GM19467 (cell line): ENCODE results near the gene NDFIP2.

Experiments used
- ATAC-seq: cut with Tn5 transposase; IDR thresholded peaks from one replicate; pipeline ENCODE4 v1.9.1; 2021; ENCODE audit warnings: mild to moderate bottlenecking, moderate library complexity; ENCODE audit not compliant: unreplicated experiment

Gene NDFIP2

DNA sequence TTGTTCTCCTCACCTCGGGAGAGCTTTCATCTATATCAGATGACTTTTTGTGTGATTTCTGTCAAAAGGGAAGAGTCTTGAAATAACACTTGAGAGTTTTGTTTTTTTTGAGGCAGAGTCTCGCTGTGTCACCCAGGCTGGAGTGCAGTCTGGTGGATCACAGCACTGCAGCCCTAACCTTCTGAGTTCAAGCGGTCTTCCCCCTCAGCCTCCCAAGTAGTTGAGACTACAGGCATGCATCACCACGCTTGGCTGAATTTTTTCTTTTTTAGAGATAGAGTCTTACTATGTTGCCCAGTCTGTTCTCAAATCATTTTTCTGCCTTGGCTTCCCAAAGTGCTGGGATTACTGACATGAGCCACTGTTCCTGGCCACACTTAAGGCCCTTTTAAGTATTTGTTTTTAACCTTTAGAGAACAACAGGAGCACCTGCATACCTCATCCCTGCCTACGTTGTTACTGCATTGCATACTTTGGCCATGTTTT is 11.4 kb downstream of the NDFIP2 start:
- no peak for ATAC-seq

DNA sequence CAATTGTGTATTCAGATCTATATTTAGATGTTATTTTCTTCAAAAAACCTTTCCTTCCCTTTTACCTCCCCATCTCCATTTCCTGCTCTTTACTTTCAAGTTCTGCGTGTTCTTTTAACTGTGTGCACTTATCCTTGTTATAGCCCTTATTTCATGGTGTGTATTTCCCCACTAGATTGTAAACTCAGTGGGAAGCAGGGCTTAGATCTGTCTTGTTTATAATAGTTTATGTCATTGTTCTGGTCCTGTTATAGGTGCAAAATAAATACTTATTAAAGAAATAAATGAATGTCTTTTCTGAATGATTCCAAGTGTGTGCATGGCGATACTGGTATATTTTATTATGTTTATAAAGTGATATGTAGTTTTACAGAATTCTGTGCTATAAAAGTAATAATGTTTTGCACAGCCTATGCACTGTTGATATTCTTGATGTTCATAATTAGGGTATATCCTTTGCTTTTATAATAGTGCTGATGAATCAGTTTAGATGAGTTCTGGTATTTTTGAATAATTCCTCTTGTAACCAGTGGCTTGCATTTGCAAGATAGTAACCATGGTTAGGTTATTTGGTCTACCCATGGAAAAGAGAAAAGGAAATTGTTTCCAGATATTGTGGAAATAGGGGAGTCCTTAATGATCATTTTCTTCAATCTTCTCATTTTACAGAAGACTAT is 12.1 kb downstream of the NDFIP2 start:
- ATAC-seq: no peak

DNA sequence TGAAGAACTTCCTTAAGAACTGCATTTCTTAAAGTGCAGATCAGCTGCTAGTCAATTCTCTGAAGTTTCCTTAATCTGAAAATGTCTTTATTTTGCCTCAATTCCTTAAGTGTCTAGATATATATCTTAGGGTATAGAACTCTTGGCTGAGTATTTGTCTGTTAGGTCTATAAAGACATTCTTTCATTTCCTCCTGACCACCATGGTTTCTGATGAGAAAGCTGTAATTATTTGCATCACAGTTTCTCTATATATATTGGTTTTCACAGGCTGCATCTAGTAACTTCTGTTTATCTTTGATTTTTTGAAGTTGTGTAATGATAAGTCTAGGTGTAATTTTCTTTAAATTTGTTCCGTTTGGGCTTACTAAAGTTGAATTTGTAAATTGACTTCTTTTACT is 15.2 kb downstream of the NDFIP2 start:
- ATAC-seq: peak; percentile 78

DNA sequence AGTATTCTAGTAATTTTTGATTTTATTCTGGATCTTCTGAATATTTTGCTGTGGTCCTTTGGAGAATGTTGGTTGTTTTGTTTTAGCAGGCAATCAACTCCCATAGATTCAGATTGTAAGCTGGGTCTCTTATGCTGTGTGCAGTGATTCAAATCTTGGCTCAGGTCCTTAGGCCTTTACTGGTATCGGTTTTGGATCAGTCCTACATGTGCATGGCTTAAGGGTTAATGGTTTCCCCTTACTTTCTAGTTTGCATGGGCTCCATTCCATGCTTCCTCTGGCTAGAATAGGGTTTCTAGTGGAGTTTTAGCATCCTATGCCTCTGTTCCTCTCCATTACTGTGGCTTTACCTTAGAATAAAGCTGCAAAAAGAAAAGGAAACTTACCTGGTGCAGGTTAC is 16.1 kb downstream of the NDFIP2 start:
- ATAC-seq: no peak

DNA sequence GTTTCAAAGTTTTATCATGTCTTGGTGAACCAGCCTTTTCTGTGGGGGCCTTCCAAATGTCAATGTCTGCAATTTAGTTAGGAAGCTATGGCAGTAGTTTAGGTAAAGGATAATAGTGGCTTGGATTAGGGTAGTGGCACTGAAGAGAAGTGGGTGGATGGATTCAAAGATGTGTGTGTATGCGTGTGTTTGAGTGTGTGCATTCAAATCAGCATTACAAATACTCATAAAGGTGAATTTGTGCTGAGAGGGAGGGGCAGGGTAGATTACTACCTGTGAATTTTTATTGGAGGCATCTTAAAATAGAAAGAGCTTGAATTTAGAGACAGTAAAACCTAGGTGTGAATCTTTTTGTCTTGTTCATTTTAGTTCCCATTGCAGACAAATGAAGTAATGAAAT is 16.9 kb downstream of the NDFIP2 start:
- ATAC-seq: no peak

DNA sequence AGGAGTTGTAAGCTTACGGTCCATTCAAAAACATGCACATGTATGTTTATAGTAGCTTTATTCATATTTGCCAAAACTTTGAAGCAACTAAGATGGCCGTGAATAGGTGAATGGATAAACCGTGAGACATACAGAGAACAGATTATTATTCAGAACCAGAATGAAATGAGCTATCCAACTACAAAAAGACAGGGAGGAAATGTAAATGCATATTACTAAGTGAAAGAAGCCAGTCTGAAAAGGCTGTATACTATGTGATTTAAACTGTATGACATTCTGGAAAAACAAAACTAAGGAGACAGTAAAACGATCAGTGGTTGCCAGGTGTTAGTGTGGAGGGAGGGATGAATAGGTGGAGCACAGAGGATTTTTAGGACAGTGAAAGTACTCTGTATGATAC is 19.9 kb downstream of the NDFIP2 start:
- ATAC-seq: no peak

DNA sequence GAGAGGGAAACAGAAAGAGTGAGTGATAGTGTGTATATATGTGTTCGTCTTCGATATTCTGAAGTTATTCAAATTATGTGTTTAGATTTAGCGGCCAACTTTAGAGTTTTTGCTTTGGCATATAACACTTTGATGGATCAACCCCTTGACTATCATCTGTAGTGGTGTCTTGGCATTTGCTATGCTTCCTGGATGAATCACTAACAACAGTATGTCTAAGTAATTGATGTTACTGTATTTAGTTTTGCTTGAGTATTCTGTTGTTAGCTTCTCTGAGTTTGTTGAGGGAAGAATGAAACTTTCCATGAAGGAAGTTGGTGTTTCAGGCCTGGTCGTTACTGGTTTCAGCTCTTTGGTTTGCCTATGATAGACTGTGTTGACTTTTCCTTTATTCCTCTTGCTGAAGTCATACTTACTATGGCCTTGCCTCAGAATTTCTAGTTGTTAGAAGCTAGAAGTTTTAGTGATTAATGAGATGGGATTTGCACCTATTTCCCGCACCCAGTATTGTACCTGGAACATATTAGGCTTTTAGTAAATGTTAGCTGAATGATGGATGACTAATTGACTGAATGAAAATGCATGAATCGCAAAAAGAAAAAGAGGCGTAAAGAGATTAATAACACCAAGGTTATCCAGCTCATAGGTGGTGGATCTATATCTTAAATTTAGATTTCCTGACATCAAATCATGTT is 20.7 kb downstream of the NDFIP2 start:
- no peak for ATAC-seq

DNA sequence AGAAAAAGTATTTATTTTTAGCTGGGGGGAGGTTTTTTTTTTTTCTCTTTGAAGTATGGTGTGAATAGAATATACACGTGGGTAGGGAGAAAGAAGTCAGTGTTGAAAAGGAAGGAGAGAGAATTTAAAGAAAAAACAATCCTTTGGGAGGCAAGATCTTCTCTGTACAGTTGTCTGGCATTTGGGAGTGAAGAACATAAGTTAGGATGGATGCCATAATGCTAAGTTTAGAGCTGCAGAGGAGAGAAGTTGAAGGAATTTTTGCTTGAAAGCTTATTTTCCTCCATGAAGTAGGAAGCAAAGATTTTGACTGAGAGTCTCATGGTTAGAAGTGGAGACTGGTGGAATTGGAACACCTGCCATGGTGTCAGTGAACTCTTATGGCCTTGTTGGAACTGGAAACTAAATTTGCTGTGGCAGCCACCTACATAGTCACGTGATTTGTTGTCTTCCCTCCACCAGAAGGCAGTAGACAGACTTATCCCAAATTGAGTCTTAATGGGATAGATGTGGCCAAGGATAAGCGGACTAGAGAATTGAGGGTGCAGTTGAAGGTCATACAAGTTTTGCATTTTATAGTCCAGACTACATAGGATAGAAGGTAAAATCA is 22.0 kb downstream of the NDFIP2 start:
- no peak for ATAC-seq

DNA sequence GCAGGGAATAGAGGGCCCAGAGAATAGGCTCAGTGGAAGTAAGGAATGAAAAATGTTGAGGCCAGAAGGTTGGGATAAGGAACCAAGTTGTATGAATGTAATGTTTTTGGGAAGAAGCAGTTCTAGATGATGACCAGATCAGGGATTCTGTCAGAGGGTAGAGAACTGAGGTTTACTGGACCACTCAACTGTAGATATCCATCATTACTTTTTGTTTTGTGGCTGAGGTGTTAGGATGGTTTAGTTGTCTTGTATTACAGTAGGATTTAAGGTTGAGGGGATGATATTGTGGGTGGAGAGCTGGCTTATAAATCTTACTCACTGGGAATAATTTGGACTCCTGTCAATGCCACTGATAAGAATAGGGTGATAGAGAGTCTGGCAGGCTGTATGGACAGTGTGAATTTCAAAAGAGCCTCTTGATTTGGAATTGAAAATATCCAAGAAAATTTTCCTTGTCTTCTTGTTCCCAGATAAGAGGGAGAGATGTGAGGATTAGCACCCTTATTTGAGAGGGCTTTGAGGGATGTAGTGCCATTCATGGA is 22.6 kb downstream of the NDFIP2 start:
- no peak for ATAC-seq

DNA sequence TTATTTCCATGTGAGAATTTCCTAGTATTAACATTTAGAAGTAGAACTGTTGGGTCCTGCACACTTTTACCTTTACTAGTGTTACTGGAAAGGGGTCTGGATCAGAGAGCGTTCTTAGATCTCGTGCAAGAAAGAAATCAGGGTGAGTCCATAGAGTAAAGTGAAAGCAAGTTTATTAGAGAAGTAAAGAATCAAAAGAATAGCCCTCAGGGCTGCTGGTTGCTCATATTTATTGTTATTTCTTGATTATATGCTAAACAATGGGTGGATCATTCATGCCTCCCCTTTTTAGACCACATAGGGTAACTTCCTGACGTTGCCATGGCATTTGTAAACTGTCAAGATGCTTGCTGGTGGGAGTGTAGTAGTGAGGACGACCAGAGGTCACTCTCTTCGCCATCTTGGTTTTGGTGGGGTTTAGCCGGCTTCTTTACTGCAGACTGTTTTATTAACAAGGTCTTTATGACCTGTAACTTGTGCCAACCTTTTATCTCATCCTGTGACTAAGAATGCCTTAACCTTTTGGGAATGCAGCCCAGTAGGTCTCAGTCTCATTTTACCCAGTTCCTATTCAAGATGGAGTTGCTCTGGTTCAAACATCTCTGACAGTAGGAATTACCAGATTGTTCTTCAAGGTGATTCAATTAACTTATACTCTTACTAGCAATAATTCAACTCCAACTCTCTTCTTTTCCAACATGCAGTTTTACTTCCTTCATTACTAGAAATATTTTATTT is 27.4 kb downstream of the NDFIP2 start:
- ATAC-seq: no peak

DNA sequence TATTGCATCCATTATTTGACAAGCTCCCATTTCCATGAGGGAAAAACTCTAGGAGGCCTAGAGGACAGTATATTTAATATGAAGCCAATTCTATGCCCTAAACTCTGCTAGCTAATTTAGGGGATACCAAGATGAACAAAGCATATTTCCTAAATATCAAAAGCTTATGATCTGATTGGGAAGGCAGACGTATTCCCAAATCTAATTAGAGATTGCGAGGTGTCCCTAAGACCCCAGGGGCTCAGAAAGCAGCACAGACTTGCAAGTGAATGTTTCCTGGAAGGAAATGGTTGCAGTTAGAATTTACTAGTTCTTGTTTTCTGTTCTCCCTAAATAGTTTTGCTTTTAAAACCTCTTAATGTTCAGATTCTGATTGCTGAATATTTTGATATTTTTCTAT is 30.7 kb downstream of the NDFIP2 start:
- no peak for ATAC-seq

DNA sequence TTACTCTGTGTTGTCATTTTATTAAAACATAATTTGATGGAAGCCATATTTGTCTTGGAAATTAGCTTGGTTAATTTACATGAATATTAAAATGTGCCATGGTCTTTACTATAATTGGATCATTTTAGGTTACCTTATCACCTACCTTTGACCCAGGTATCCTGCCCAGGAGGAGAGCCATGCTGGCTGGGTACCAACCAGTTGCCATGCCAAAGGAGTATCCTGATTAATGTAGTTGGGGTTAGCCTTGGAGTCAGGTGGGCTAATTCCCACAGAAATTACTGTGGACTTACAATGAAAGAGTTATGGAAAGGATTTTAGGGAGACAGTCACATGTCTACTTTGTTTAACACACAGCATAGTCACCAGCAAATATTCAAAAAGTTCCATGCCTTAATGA is 32.0 kb downstream of the NDFIP2 start:
- no peak for ATAC-seq

DNA sequence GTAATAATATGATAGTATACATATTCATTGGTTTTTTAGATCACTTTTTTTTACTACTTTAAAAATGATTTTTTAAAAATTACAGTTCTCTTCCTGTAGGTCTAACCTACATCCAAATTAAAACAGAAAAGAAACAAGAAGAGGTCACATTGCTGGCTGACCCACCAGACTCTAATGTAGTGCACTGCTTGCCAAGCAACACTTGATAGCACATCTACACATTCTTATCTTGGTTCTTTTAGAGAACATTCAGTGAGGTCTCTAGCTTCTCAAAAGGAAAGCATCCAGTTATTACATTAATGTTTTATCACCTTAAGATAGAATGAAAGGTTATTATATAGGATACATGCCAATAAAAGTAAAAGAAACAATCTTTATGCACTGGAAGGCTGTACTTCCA is 35.6 kb downstream of the NDFIP2 start:
- ATAC-seq: no peak

DNA sequence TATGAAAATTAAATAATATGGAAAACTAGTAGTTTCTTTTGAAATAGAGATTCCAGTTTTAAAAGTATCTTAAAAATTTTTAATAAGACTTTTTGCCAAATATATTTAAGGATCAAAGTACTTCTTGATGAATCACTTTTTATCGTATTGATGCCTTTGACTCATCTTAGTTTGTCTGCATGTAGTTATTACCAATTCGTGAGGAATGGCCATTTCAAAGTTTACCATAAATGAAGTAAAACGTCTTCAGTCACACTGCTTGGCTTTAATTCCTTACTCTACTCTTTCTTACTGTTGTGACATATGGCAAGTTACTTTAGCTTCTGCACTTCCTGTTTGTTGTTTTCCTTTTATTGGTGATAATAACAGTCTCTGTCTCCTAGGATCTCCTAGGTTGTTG is 38.3 kb downstream of the NDFIP2 start:
- no peak for ATAC-seq

DNA sequence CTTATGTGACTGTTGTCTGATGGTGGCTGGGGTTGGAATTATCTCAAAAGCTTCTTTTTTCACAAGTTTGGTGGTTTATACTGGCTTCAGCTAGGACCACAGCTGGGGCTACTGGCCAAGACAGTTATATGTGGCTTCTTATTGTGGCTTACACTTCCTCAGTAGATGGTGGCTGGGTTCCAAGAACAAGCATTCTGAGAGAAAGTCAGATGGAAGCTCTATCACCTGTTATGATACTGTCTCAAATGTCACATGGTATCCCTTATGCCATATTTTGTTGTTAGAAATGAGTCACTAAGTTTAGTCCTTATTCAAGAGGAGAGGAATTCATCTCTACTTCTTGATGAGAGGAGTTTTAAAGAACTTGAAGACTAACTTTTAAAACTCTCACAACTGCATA is 41.6 kb downstream of the NDFIP2 start:
- ATAC-seq: peak; percentile 92

DNA sequence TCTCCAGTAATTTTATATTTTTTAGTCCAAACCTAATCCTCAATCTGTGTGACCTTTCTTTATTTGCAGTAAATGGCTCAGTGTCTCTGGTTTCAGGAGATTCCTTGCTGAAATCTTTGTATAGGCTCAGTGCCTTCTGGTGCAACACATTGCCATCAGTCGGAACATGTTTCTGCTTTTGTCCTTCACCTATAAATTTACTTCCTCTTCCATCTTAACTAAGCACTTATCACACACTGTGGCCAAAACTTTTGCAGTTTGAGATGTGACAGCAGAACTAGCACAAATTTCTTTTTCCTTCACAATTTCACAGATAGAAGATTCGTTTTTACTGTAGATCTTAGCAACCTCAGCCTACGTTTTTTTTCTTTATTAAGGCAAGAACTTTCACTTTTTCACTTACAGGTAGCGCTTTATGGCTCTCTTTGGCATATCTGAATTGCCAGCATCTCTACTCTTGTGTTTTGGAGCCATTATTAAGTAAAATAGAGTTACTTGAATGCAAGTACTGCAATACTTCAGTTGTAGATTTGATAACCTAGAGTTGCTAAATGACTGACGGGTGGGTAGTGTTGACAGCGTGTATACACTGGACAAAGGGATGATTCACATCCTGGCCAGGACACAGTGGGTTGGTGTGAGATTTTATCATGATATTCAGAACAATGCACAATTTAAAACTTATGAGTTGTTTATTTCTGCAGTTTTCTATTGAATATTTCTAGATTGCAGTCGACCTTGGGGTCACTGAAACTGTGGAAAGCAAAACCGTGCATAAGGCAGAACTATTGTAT is 44.3 kb downstream of the NDFIP2 start:
- ATAC-seq: no peak

DNA sequence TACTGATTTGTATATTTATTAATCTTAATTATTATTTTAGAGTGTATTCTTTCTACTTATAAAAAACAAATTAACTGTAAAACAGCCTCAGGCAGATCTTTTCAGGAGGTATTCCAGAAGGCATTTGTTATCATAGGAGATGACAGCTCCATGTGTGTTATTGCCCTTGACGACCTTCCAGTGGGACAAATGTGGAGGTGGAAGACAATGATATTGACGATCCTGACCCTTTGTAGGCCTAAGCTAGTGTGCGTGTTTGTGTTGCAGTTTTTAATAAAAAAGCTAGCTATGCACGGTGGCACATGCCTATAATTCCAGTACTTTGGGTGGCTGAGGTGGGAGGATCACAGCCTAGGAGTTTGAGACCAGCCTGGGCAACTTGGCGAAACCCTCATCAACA is 46.7 kb downstream of the NDFIP2 start:
- ATAC-seq: no peak

DNA sequence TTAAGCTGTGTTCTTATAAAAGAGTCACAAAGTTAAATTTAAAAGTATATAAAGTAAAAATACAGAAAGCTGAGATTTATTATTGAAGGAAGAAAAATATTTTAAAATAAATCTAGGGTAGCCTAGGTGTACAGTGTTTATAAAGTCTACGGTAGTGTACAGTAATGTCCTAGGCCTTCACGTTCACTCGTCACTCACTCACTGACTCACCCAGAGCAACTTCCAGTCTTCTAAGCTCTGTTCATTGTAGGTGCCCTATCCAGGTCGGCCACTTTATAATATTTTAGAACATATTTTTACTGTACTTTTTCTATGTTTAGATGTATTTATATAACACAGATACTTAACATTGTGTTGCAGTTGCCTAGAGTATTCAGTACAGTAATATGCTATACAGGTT is 47.4 kb downstream of the NDFIP2 start:
- ATAC-seq: no peak

DNA sequence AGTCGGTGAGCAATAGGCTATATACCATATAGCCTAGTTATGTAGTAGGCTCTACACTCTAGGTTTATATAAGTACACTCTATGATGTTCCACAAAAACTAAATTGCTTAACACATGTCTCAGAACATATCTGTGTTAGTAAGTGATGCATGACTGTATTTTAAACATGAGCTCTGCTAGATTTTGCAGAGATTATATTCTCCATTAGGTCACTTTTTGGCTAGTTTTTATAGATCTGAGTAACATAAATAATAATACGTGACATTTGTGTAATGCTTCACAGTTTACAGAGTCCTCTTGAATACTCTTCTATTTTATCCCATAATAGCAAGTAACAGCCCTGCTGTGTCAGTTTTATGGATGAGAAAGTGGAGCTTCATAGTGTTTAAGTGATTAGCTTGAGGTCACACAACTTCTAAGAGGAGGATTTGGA is 47.8 kb downstream of the NDFIP2 start:
- ATAC-seq: no peak

DNA sequence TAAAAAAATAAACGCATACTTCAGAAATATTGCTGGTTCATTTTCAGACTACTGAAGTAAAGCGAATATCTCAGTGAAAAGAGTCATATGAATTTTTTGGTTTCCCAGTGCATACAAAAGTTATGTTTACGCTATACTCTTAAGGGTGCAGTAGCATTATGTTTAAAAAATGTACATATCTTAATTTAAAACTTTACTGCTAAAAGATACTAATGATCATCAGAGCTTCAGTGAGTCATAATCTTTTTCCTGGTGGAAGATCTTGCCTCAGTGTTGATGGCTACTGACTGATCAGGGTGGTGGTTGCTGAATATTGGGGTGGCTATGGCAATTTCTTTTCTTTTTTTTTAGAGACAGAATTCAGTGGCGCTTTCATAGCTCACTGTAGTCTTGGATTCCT is 48.9 kb downstream of the NDFIP2 start:
- no peak for ATAC-seq
